ENCODE data around the gene IFNGR2.

IFNGR2 gene

GRCh38 chr21:33403128-33403785, at the start of gene IFNGR2:
TSS of gene IFNGR2 (plus strand) at chr21:33403413. CDS start at chr21:33403544, 131 bp downstream.
- DNase-seq = peak; percentile 64

- DNase-seq = no peak
Observed at GRCh38 chr21:33355355-33355754, 47.9 kb upstream of the IFNGR2 start.

- no peak for DNase-seq
Observed at GRCh38 chr21:33355996-33356395, 47.2 kb upstream of the IFNGR2 start.

GRCh38 chr21:33357177-33357576, 46.0 kb upstream of the IFNGR2 start:
- DNase-seq = no peak

- no peak for DNase-seq
Observed at GRCh38 chr21:33359446-33359845, 43.8 kb upstream of the IFNGR2 start.

GRCh38 chr21:33360281-33360680, 42.9 kb upstream of the IFNGR2 start:
- no peak for DNase-seq

- DNase-seq = peak; percentile 80
Observed at GRCh38 chr21:33360881-33361602, 42.2 kb upstream of the IFNGR2 start.

- peak; percentile 83 for DNase-seq
Observed at GRCh38 chr21:33362044-33362555, 41.1 kb upstream of the IFNGR2 start.

GRCh38 chr21:33363911-33364609, 39.2 kb upstream of the IFNGR2 start:
- peak; percentile 50 for DNase-seq

GRCh38 chr21:33364830-33365229, 38.4 kb upstream of the IFNGR2 start:
- no peak for DNase-seq

- no peak for DNase-seq
Observed at GRCh38 chr21:33367309-33367973, 35.8 kb upstream of the IFNGR2 start.

- peak; percentile 51 for DNase-seq
Observed at GRCh38 chr21:33368124-33368523, 35.1 kb upstream of the IFNGR2 start.

- no peak for DNase-seq
Observed at GRCh38 chr21:33368576-33368975, 34.6 kb upstream of the IFNGR2 start.

- DNase-seq = no peak
Observed at GRCh38 chr21:33369586-33369985, 33.6 kb upstream of the IFNGR2 start.

- no peak for DNase-seq
Observed at GRCh38 chr21:33370305-33370704, 32.9 kb upstream of the IFNGR2 start.

- no peak for DNase-seq
Observed at GRCh38 chr21:33371366-33371765, 31.8 kb upstream of the IFNGR2 start.

GRCh38 chr21:33372582-33372981, 30.6 kb upstream of the IFNGR2 start:
- no peak for DNase-seq

GRCh38 chr21:33373451-33373850, 29.8 kb upstream of the IFNGR2 start:
- DNase-seq = no peak

- no peak for DNase-seq
Observed at GRCh38 chr21:33374080-33374449, 29.1 kb upstream of the IFNGR2 start.

- DNase-seq = peak; percentile 66
Observed at GRCh38 chr21:33374450-33375096, 28.6 kb upstream of the IFNGR2 start.

- DNase-seq = no peak
Observed at GRCh38 chr21:33375101-33375644, 28.0 kb upstream of the IFNGR2 start.

- no peak for DNase-seq
Observed at GRCh38 chr21:33377221-33377920, 25.8 kb upstream of the IFNGR2 start.

Data from CD4-positive, alpha-beta T cell treated with Interleukin-15 for 1 hour (primary cell).